Thyroid gland (tissue), 4 donors: ENCODE measurements around the gene RNU6-1.

Source experiments
- CTCF ChIP-seq, 6 experiments: fragments of 200-600 bp in 3 of 6; fragments of 450-650 bp in 3 of 6; sonication (generic) in 3 of 6; IDR thresholded peaks; one replicate each; pipeline ENCODE4 v1.5.1; 2016 to 2019; ENCODE audit warnings: antibody characterized with exemption in 6 of 6, mild to moderate bottlenecking in 2 of 6, inconsistent platforms in 1 of 6, moderate library complexity in 1 of 6
- POLR2A ChIP-seq, 2 donors: fragments of 450-650 bp; IDR thresholded peaks; one replicate each; pipeline ENCODE4 v1.6.1; 2017; ENCODE audit warnings: antibody characterized with exemption in 2 of 2, mild to moderate bottlenecking in 2 of 2, moderate library complexity in 1 of 2

GRCh38 chr15:67809866-67810265 lies 30.0 kb downstream of the RNU6-1 start:
- TF ChIP-seq CTCF (IDR thresholded peaks at IDR 0.05), result no peak
- no peak for TF ChIP-seq POLR2A (IDR thresholded peaks at IDR 0.05)
